ENCODE data around the gene BICD1. TPM values are rescaled to one million over a fixed set of nuclear protein-coding genes. Genes with fewer than 3 reads are reported as not detected.
A peak's percentile ranks its signal among the peaks of the same experiment; 100 is the strongest.

The BICD1 gene
- total RNA-seq, 1 donor from 2014 or later = 6.1 TPM

- DNase-seq (ENCODE audit: low read depth) (no peak), FAIRE-seq (no peak)
- Histone ChIP-seq H3K4me3 (ENCODE audit: low read depth, low read length) (no peak overlapping the region), H3K27me3 (ENCODE audit: control insufficient read depth, insufficient read depth, low read length) (no peaks in the 10 kb centered on the region), H3K36me3 (ENCODE audit: control insufficient read depth, insufficient read depth, low read length) (peaks cover 1% of the 10 kb centered on the region)
- TF ChIP-seq CTCF (IDR thresholded peaks at IDR 0.05; ENCODE audit: insufficient read depth, low read length, severe bottlenecking) = no peak
These were observed 133.5 kb downstream of the BICD1 start for GRCh38 chr12:32240162-32240561.

GRCh38 chr12:32240831-32241230, 134.2 kb downstream of the BICD1 start:
- Histone ChIP-seq H3K27me3 (ENCODE audit: control insufficient read depth, insufficient read depth, low read length) (no peaks in the 10 kb centered on the region), H3K4me3 (ENCODE audit: low read depth, low read length) (no peak overlapping the region), H3K36me3 (ENCODE audit: control insufficient read depth, insufficient read depth, low read length) (peaks cover 1% of the 10 kb centered on the region)
- no peak for TF ChIP-seq CTCF (IDR thresholded peaks at IDR 0.05; ENCODE audit: insufficient read depth, low read length, severe bottlenecking)
- FAIRE-seq (no peak), DNase-seq (ENCODE audit: low read depth) (peak; percentile 39)

GRCh38 chr12:32242641-32243040, 136.0 kb downstream of the BICD1 start:
- no peak for DNase-seq (ENCODE audit: low read depth)
- Histone ChIP-seq H3K4me3 (ENCODE audit: low read depth, low read length) (no peak overlapping the region), H3K27me3 (ENCODE audit: control insufficient read depth, insufficient read depth, low read length) (no peaks in the 10 kb centered on the region), H3K36me3 (ENCODE audit: control insufficient read depth, insufficient read depth, low read length) (no peaks in the 10 kb centered on the region)
- TF ChIP-seq CTCF (IDR thresholded peaks at IDR 0.05; ENCODE audit: insufficient read depth, low read length, severe bottlenecking) = no peak
- no peak for FAIRE-seq

- FAIRE-seq (no peak), DNase-seq (ENCODE audit: low read depth) (peak; percentile 74)
- H3K36me3 ChIP-seq (ENCODE audit: control insufficient read depth, insufficient read depth, low read length) = no peaks in the 10 kb centered on the region
- no peaks in the 10 kb centered on the region for H3K27me3 ChIP-seq (ENCODE audit: control insufficient read depth, insufficient read depth, low read length)
- TF ChIP-seq CTCF (IDR thresholded peaks at IDR 0.05; ENCODE audit: insufficient read depth, low read length, severe bottlenecking) = no peak
- H3K4me3 ChIP-seq (ENCODE audit: low read depth, low read length) = no peak overlapping the region
These were observed 141.9 kb downstream of the BICD1 start for GRCh38 chr12:32248441-32249140.

GRCh38 chr12:32249777-32250176, 143.1 kb downstream of the BICD1 start:
- Histone ChIP-seq H3K27me3 (ENCODE audit: control insufficient read depth, insufficient read depth, low read length) (no peaks in the 10 kb centered on the region), H3K4me3 (ENCODE audit: low read depth, low read length) (no peak overlapping the region), H3K36me3 (ENCODE audit: control insufficient read depth, insufficient read depth, low read length) (no peaks in the 10 kb centered on the region)
- TF ChIP-seq CTCF (IDR thresholded peaks at IDR 0.05; ENCODE audit: insufficient read depth, low read length, severe bottlenecking) = no peak
- DNase-seq (ENCODE audit: low read depth) (peak; percentile 48), FAIRE-seq (no peak)
